ENCODE data around the gene ROS1. TPM values are rescaled to one million over a fixed set of nuclear protein-coding genes. Genes with fewer than 3 reads are reported as not detected.

Gene ROS1
- total RNA-seq, 6 experiments from 2014 or later = 0.07 to 0.12 (median 0.07) TPM; not detected in 3

DNA sequence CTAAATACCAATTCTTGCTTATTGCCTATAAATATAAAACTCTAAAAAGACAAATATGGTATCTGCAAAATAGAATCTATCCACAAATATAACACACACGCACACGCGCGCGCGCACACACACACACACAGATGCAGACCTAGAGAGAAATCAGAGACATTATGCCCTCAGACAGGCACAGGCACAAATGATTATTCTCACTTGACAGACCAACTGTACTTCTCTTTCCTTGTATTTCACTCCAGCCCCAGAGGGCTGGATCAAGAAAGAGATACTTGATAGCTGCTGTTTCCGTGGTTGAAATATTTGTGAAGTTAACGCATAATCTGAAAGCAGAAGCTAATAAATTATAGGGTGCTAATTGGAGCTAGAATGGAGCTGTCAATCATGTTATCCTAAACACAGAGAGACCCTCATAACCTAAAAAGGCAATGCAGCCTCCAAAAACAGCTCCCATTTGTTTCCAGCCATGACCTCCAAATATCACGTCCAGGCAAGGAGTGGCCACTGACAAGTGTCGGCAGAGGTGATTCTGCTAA is 148.9 kb downstream of the ROS1 start:
- DNase-seq (no peak), ATAC-seq (no peak)
- H3K4me1 ChIP-seq = no peaks in the 10 kb centered on the region
- H3K4me3 ChIP-seq = no peak overlapping the region
- H3K9me3 ChIP-seq = no peaks in the 10 kb centered on the region
- 79% methylated on average over 10 of the region's 10 CpGs for WGBS (ENCODE audit: insufficient coverage, low coverage, low lambda C conversion rate, missing lambda C conversion rate)
- no peak overlapping the region for H3K27ac ChIP-seq
- TF ChIP-seq, protein P1, sequence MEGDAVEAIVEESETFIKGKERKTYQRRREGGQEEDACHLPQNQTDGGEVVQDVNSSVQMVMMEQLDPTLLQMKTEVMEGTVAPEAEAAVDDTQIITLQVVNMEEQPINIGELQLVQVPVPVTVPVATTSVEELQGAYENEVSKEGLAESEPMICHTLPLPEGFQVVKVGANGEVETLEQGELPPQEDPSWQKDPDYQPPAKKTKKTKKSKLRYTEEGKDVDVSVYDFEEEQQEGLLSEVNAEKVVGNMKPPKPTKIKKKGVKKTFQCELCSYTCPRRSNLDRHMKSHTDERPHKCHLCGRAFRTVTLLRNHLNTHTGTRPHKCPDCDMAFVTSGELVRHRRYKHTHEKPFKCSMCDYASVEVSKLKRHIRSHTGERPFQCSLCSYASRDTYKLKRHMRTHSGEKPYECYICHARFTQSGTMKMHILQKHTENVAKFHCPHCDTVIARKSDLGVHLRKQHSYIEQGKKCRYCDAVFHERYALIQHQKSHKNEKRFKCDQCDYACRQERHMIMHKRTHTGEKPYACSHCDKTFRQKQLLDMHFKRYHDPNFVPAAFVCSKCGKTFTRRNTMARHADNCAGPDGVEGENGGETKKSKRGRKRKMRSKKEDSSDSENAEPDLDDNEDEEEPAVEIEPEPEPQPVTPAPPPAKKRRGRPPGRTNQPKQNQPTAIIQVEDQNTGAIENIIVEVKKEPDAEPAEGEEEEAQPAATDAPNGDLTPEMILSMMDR (IDR thresholded peaks at IDR 0.05) = no peak
- no peak for TF ChIP-seq POLR2A (IDR thresholded peaks at IDR 0.05)
- H3K36me3 ChIP-seq = no peaks in the 10 kb centered on the region
- intact Hi-C loops (cut with DNase I) = no loop called here
- no peaks in the 10 kb centered on the region for H3K27me3 ChIP-seq

DNA sequence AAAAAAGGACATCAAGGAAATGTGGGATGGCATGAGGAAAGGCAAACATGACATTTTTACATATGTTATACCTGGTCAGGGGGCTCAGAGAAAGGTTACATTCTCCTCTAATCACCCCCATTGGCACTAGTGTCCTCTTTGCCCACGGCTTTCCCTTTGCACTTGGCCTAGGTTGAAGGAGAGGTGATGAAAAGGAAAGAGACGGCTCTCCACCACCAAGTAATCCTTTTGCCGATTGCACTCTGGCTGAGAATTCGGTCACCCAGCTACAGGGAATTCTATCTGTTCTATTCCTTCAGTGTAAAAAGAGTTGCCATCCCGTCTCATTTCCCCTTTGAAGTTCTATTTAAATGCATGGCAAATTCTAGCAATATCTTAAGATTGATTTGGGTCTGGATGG is 150.0 kb downstream of the ROS1 start:
- Histone ChIP-seq H3K27ac (no peak overlapping the region), H3K4me3 (no peak overlapping the region), H3K36me3 (no peaks in the 10 kb centered on the region), H3K4me1 (peaks cover 0 to 3% (median 0%) of the 10 kb centered on the region in 4 donors), H3K27me3 (peaks cover 0 to 6% of the 10 kb centered on the region in 2 donors), H3K9me3 (no peaks in the 10 kb centered on the region)
- WGBS (ENCODE audit: insufficient coverage, low coverage, low lambda C conversion rate, missing lambda C conversion rate) = 51% methylated on average over 5 of the region's 5 CpGs
- DNase-seq (no peak), ATAC-seq (no peak)
- intact Hi-C loops (cut with DNase I) = no loop called here
- no peak for TF ChIP-seq POLR2A (IDR thresholded peaks at IDR 0.05)
- TF ChIP-seq, protein P1 (IDR thresholded peaks at IDR 0.05) = no peak

DNA sequence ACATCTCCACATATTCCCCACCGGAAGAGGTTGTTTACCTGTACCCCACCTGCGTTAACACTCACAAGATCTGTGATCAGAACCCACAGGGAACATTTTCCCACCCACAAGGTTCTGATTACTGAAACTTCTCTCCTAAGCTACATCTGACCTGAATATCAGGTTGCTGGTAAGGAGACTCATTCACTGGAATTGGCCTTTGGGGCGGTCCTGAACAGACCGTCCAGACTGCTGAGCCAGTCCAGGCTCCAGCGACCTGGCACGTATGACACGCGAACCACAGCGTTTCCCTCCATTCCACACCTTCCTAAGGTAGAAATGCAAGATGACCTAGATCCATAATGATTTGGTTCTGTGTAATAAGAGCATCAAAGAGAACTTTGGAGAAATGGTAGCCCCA is 150.5 kb downstream of the ROS1 start:
- 70% methylated on average over 7 of the region's 9 CpGs for WGBS (ENCODE audit: insufficient coverage, low coverage, low lambda C conversion rate, missing lambda C conversion rate)
- Histone ChIP-seq H3K4me3 (no peak overlapping the region), H3K36me3 (no peaks in the 10 kb centered on the region), H3K4me1 (peaks cover 0 to 7% (median 0%) of the 10 kb centered on the region in 4 donors), H3K27ac (no peak overlapping the region), H3K27me3 (peaks cover 0 to 11% of the 10 kb centered on the region in 2 donors), H3K9me3 (no peaks in the 10 kb centered on the region)
- TF ChIP-seq, protein P1 (IDR thresholded peaks at IDR 0.05) = no peak
- no peak for TF ChIP-seq POLR2A (IDR thresholded peaks at IDR 0.05)
- DNase-seq = no peak
- ATAC-seq = no peak
- intact Hi-C loops (cut with DNase I) = no loop called here

DNA sequence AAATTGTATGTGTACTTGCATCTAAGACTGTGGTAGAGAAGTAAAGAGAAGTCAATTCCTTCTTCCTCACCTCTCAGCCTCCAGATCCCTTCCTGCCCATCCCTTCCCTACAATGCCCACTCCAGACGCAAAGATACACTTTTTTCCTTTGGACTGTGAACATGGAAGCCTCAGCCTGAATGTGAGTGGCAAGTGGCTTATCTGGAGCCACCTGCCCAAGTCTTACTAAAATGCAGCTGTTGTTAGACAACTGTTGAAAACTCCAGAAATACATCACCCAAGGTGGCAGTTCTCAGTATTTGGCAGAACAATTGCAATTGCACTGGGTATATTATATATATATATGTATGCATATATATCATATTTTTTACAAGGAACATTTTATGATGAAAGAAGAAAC is 152.9 kb downstream of the ROS1 start:
- intact Hi-C loops (cut with DNase I) = no loop called here
- DNase-seq (no peak), ATAC-seq (no peak)
- TF ChIP-seq POLR2A (IDR thresholded peaks at IDR 0.05) = no peak
- TF ChIP-seq, protein P1 (IDR thresholded peaks at IDR 0.05) = no peak
- no peaks in the 10 kb centered on the region for H3K9me3 ChIP-seq
- H3K36me3 ChIP-seq = no peaks in the 10 kb centered on the region
- H3K4me1 ChIP-seq = peaks cover 0 to 9% (median 0%) of the 10 kb centered on the region in 4 donors
- WGBS (ENCODE audit: insufficient coverage, low coverage, low lambda C conversion rate, missing lambda C conversion rate) = 15% methylated on average over 1 of the region's 1 CpG
- no peak overlapping the region for H3K4me3 ChIP-seq
- H3K27ac ChIP-seq = no peak overlapping the region
- H3K27me3 ChIP-seq = peaks cover 0 to 30% of the 10 kb centered on the region in 2 donors

Data from right lobe of liver (tissue), 6 donors.